ENCODE data around the gene DNAH8.

The DNAH8 gene

DNA sequence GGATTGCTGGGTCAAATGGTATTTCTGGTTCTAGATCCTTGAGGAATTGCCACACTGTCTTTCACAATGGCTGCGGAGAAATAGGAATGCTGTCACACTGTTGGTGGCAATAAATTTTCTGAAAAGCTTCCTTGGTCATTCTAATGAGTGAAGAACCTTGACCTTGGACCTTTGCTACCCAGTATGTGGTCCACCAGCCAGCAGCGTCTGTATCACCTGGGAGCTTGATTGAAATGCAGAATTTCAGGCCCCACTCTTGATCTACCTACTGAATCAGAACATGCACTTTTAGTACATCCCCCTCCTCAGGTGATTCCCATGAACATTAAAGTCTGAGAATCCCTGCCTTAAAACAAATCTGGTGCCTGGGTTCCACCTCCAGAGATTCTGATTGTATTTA, 305.9 kb downstream of the DNAH8 start:
- H3K9ac ChIP-seq (ENCODE audit: low read length): no peak overlapping the region
- H3K27me3 ChIP-seq (ENCODE audit: control insufficient read depth, insufficient read depth, low read length): peaks cover 4% of the 10 kb centered on the region
- no peaks in the 10 kb centered on the region for H3K4me1 ChIP-seq (ENCODE audit: control insufficient read depth, insufficient read depth, low read length)
- H3K4me3 ChIP-seq (ENCODE audit: low read length): no peak overlapping the region
- H3K9me3 ChIP-seq (ENCODE audit: control insufficient read depth, low read length): no peaks in the 10 kb centered on the region
- no peaks in the 10 kb centered on the region for H3K36me3 ChIP-seq (ENCODE audit: control insufficient read depth, insufficient read depth, low read length)

DNA sequence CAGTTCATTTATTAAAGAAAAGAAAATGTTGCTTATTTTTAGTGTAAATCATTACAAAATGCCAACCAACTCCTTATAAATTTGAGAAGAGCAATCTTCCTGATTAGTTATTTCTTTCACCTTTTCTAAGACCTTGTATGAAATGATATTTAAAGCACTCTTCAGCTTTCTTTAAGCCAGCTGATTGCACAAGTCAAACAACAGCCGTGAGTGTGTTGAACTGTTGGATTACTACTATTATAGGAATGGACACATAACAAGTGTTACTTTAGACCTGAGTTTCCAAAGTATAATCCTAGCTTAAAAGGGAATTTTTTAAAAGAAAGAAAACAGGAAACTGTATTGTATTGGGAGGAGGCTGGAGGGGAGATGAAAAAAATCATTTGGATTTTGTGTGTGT, 306.7 kb downstream of the DNAH8 start:
- Histone ChIP-seq H3K4me1 (ENCODE audit: control insufficient read depth, insufficient read depth, low read length) (no peaks in the 10 kb centered on the region), H3K27me3 (ENCODE audit: control insufficient read depth, insufficient read depth, low read length) (peaks cover 4% of the 10 kb centered on the region), H3K36me3 (ENCODE audit: control insufficient read depth, insufficient read depth, low read length) (no peaks in the 10 kb centered on the region), H3K9me3 (ENCODE audit: control insufficient read depth, low read length) (no peaks in the 10 kb centered on the region), H3K4me3 (ENCODE audit: low read length) (no peak overlapping the region), H3K9ac (ENCODE audit: low read length) (no peak overlapping the region)

DNA sequence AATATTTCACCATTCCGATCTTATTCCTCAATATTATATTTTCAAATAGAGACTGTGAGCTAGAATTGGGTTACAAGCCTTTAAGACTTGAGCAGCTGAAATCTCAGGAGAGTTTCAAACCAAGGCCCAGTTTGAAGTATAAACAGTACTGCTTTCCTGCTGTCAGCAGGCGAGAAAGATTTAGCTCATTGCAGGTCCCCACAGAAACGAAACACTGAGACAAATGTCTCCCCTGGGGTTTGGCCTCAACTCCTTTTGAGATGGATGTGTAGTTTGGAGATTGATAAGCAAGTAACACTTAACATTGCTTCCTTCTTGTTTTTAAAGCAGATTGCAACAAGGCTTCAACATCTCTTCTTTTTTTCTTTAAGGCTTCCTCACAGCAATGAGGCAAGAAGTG, 311.1 kb downstream of the DNAH8 start:
- H3K27me3 ChIP-seq (ENCODE audit: control insufficient read depth, insufficient read depth, low read length): peaks cover 4% of the 10 kb centered on the region
- H3K4me1 ChIP-seq (ENCODE audit: control insufficient read depth, insufficient read depth, low read length): no peaks in the 10 kb centered on the region
- no peak overlapping the region for H3K4me3 ChIP-seq (ENCODE audit: low read length)
- no peaks in the 10 kb centered on the region for H3K9me3 ChIP-seq (ENCODE audit: control insufficient read depth, low read length)
- no peaks in the 10 kb centered on the region for H3K36me3 ChIP-seq (ENCODE audit: control insufficient read depth, insufficient read depth, low read length)
- no peak overlapping the region for H3K9ac ChIP-seq (ENCODE audit: low read length)

DNA sequence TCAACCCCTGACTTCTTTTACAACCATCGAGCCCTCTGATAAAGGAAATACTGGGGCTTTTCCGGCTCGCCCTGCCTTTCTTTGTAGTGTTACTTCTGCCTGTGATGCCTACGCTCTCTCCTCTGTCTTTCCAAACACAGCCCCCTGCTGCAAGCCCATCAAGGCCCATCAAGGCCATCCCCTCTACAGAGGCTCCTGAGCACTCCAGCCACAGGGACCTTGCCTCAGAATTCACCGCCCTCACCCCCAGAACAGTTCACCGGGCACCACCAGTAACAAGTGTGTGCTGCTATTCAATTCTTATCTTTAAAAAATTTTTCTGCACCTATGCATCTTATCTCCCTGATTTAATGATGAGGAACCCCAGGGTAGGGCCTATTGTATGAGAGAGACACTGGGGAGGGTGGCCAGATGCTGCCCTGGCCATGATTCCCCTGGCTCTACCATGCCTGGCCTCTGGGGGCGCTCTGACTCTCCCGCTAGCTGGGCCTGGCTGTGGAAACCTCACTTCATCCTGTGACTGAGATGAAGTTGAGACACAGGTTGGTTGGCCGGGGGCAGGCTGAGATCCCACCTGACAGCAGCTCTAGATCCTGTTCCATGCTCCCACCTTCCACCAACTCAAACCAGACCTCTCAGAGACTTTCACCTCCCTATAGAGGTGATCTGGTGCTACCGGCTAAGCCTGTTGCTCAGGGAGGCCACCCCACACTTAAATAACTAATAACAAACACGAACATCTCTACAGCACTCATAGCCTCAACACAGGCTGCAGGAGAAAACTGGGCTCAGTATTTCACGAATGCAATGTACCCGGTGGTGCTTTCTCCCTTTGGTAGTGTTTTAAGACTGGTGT, 314.3 kb downstream of the DNAH8 start:
- Histone ChIP-seq H3K27me3 (ENCODE audit: control insufficient read depth, insufficient read depth, low read length) (peaks cover 4% of the 10 kb centered on the region), H3K9me3 (ENCODE audit: control insufficient read depth, low read length) (no peaks in the 10 kb centered on the region), H3K36me3 (ENCODE audit: control insufficient read depth, insufficient read depth, low read length) (no peaks in the 10 kb centered on the region), H3K4me3 (ENCODE audit: low read length) (no peak overlapping the region), H3K9ac (ENCODE audit: low read length) (no peak overlapping the region), H3K4me1 (ENCODE audit: control insufficient read depth, insufficient read depth, low read length) (no peaks in the 10 kb centered on the region)

- Histone ChIP-seq H3K4me3 (ENCODE audit: low read length) (no peak overlapping the region), H3K9me3 (ENCODE audit: control insufficient read depth, low read length) (no peaks in the 10 kb centered on the region), H3K27me3 (ENCODE audit: control insufficient read depth, insufficient read depth, low read length) (peaks cover 22% of the 10 kb centered on the region), H3K36me3 (ENCODE audit: control insufficient read depth, insufficient read depth, low read length) (no peaks in the 10 kb centered on the region), H3K4me1 (ENCODE audit: control insufficient read depth, insufficient read depth, low read length) (no peaks in the 10 kb centered on the region), H3K9ac (ENCODE audit: low read length) (no peak overlapping the region)
These were observed 320.6 kb downstream of the DNAH8 start for GRCh38 chr6:39035681-39036080.

DNA sequence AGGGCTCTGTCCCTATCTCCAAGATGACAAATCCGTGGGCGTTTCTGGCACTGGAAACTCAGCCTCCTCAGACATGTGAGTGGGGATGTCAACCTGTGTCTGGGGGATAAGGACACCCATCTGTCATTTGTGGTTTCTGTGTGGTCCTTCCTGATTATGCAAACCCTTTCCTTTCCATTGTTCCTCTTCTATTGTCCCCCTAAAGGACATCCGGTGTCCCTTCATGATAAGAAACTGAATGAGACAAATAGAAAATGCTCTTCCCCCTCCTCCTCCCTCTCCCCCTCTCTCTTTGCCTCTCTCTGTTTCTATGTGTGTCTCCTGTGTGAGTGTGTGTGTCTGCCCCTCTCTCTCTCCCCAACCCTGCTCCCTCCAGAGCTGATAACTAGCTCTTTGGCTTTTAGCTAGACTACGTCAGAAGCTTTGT, 322.0 kb downstream of the DNAH8 start:
- Histone ChIP-seq H3K36me3 (ENCODE audit: control insufficient read depth, insufficient read depth, low read length) (no peaks in the 10 kb centered on the region), H3K9ac (ENCODE audit: low read length) (no peak overlapping the region), H3K9me3 (ENCODE audit: control insufficient read depth, low read length) (no peaks in the 10 kb centered on the region), H3K4me1 (ENCODE audit: control insufficient read depth, insufficient read depth, low read length) (no peaks in the 10 kb centered on the region), H3K27me3 (ENCODE audit: control insufficient read depth, insufficient read depth, low read length) (peaks cover 22% of the 10 kb centered on the region), H3K4me3 (ENCODE audit: low read length) (no peak overlapping the region)

DNA sequence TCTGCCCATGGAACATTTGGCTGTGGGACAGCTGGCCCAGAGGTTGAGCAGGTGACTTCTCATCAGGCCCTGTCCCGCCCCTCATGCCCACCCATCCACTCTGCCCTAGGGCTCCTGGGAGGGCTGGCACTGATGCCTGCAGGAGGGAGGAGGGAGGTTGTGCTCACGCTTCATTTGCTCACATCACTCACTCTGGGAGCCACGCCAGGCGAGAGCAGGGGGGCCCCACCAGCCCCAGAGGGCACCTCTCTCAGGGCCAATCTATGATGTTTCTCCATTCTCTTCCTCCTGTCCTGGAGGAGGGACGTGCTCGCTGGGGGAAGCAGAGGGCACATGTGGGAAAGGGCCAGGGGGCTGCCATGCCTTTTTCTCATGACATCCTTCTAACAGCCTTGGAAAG, 322.6 kb downstream of the DNAH8 start:
- Histone ChIP-seq H3K9me3 (ENCODE audit: control insufficient read depth, low read length) (no peaks in the 10 kb centered on the region), H3K4me3 (ENCODE audit: low read length) (no peak overlapping the region), H3K4me1 (ENCODE audit: control insufficient read depth, insufficient read depth, low read length) (no peaks in the 10 kb centered on the region), H3K9ac (ENCODE audit: low read length) (no peak overlapping the region), H3K27me3 (ENCODE audit: control insufficient read depth, insufficient read depth, low read length) (peaks cover 22% of the 10 kb centered on the region), H3K36me3 (ENCODE audit: control insufficient read depth, insufficient read depth, low read length) (no peaks in the 10 kb centered on the region)

DNA sequence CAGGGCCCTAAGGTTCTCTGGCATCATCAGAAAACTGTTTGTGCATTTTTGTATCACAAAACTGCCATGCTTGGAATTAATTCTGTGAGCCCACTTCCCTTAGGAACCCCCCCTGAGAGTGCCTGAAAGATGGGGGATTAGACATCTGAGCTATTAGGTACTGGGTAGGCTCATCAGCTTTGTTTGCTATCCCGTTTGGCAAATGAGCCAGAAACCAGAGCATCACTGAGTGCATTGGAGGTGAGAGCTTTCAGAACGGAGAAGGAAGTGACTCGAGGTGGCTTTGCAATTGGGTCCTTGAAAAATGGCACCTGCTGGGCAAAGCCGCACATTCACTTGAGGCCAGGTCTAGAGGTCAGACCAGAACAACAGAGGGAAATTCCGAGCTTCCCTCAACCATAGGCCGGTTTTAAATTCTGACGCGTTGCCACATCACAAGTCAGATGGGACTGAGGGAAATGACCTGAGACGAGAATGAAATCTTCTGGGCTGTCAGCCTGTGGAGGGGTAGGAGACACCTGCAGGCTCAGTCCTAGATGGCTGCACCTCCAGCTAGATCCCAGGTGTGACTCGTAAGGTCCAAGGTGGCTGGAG, 325.1 kb downstream of the DNAH8 start:
- Histone ChIP-seq H3K4me3 (ENCODE audit: low read length) (no peak overlapping the region), H3K4me1 (ENCODE audit: control insufficient read depth, insufficient read depth, low read length) (no peaks in the 10 kb centered on the region), H3K9me3 (ENCODE audit: control insufficient read depth, low read length) (no peaks in the 10 kb centered on the region), H3K36me3 (ENCODE audit: control insufficient read depth, insufficient read depth, low read length) (no peaks in the 10 kb centered on the region), H3K27me3 (ENCODE audit: control insufficient read depth, insufficient read depth, low read length) (peaks cover 22% of the 10 kb centered on the region), H3K9ac (ENCODE audit: low read length) (no peak overlapping the region)

DNA sequence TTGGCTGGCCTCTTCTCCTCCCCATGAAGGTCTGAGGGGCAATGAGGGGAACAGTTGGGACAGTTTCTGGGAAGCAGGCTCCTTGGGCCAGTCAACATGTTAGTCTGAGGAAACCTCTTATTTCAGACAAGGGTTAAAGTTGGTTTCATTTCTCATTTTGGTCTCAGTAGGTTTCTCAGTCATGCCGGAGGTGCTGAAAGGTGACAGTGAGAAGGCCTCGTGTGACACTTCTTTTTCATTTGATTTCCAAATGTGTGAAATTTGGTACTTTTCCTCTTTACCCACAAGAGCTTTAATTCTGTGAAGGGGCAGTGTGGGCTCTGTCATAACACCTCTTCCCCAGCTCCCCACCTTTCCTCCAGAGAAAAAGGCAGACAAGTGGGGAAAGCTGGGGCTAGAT, 326.0 kb downstream of the DNAH8 start:
- no peak overlapping the region for H3K4me3 ChIP-seq (ENCODE audit: low read length)
- no peaks in the 10 kb centered on the region for H3K4me1 ChIP-seq (ENCODE audit: control insufficient read depth, insufficient read depth, low read length)
- H3K9ac ChIP-seq (ENCODE audit: low read length): no peak overlapping the region
- no peaks in the 10 kb centered on the region for H3K9me3 ChIP-seq (ENCODE audit: control insufficient read depth, low read length)
- H3K27me3 ChIP-seq (ENCODE audit: control insufficient read depth, insufficient read depth, low read length): peaks cover 22% of the 10 kb centered on the region
- no peaks in the 10 kb centered on the region for H3K36me3 ChIP-seq (ENCODE audit: control insufficient read depth, insufficient read depth, low read length)

- Histone ChIP-seq H3K4me1 (ENCODE audit: control insufficient read depth, insufficient read depth, low read length) (peaks cover 3% of the 10 kb centered on the region), H3K4me3 (ENCODE audit: low read length) (no peak overlapping the region), H3K36me3 (ENCODE audit: control insufficient read depth, insufficient read depth, low read length) (no peaks in the 10 kb centered on the region), H3K27me3 (ENCODE audit: control insufficient read depth, insufficient read depth, low read length) (peaks cover 33% of the 10 kb centered on the region), H3K9ac (ENCODE audit: low read length) (no peak overlapping the region), H3K9me3 (ENCODE audit: control insufficient read depth, low read length) (no peaks in the 10 kb centered on the region)
These were observed 328.7 kb downstream of the DNAH8 start for GRCh38 chr6:39043776-39044175.

DNA sequence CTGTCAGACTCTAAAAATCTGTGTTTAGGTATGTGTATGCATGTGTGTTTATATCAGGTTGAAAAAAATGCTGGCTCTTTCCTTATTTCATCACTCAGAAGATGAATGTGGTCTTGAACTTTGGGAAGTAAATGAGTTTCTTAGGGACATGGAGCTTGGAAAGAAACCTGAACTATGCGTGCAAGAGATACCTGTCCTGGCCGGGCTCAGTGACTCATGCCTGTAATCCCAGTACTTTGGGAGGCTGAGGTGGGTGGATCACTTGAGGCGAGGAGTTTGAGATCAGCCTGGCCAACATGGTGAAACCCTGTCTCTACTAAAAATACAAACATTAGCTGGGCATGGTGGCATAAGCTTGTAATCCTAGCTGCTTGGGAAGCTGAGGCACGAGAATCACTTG, 329.1 kb downstream of the DNAH8 start:
- Histone ChIP-seq H3K9me3 (ENCODE audit: control insufficient read depth, low read length) (no peaks in the 10 kb centered on the region), H3K9ac (ENCODE audit: low read length) (no peak overlapping the region), H3K36me3 (ENCODE audit: control insufficient read depth, insufficient read depth, low read length) (no peaks in the 10 kb centered on the region), H3K4me1 (ENCODE audit: control insufficient read depth, insufficient read depth, low read length) (peaks cover 3% of the 10 kb centered on the region), H3K4me3 (ENCODE audit: low read length) (no peak overlapping the region), H3K27me3 (ENCODE audit: control insufficient read depth, insufficient read depth, low read length) (peaks cover 35% of the 10 kb centered on the region)

DNA sequence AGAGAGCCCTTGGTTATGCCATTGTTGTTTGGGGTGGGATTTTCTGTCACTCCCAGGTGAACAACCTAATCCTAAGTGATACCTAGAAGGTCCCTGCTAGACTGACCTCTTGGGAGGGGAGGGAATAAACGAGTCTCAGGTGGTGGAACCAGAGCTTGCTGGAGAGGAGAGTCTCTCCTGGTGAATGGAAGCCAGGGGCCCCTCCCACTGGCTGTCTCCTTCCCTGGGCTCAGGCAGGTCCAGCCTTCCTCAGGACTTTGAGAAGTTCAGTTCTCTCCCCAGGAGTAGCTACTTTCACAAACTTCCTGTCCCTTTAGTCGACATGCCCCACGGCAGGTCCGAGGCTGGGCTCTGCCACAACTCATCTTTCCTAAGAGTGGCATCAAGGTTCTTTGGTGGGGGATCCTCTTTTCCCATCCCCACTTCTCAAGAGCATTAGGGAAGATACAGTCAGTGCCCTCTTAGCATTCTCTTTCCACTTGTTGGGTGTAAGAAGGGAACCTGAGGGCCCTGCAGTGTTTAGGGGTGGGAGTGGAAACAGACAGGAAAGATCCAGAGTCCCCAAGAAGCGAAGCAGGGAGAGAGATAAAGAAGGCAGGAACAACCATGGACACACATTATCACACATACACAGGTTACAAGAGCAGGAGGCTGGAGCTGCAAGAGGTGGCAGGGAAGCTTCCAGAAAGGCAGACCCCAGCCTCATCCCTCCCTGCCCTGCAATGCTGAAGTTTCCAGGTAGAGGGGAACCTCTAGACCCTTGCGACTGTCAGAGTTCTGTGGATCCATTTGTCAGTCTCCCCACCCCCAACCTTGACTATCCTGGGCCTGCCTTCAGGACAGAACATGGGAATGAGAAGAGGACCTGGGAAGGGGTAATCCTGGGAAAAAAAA, 332.6 kb downstream of the DNAH8 start:
- Histone ChIP-seq H3K4me1 (ENCODE audit: control insufficient read depth, insufficient read depth, low read length) (peaks cover 3% of the 10 kb centered on the region), H3K27me3 (ENCODE audit: control insufficient read depth, insufficient read depth, low read length) (peaks cover 54% of the 10 kb centered on the region), H3K36me3 (ENCODE audit: control insufficient read depth, insufficient read depth, low read length) (no peaks in the 10 kb centered on the region), H3K9me3 (ENCODE audit: control insufficient read depth, low read length) (no peaks in the 10 kb centered on the region), H3K9ac (ENCODE audit: low read length) (no peak overlapping the region), H3K4me3 (ENCODE audit: low read length) (no peak overlapping the region)
